Panc1 (cell line): ENCODE data around the gene TSPYL2. TPM values are rescaled to one million over a fixed set of nuclear protein-coding genes. Genes with fewer than 3 reads are reported as not detected.

Experiments
- ATAC-seq: fragments of 200-7000 bp; cut with Tn5 transposase; 2 replicates; pipeline ENCODE4 v1.9.1; 2020; ENCODE audit warnings: mild to moderate bottlenecking, moderate library complexity
- BruUV-seq: library from RNA; stranded (reverse); fragments of 400-500 nt; replicated peaks from 2 replicates; lab custom pipeline; 2021; lab: Mats Ljungman, UMichigan
- CTCF ChIA-PET: fragments of 300-600 bp; sonication (Branson Sonifier 250); formaldehyde crosslinking; loops from one replicate; lab custom pipeline; 2022; ENCODE audit warnings: antibody characterized with exemption; lab: Charles Lee
- POLR2A ChIA-PET: fragments of 300-600 bp; sonication (Branson Sonifier 250); formaldehyde crosslinking; loops from one replicate; lab custom pipeline; 2022; ENCODE audit warnings: antibody characterized with exemption; lab: Charles Lee
- DNase-seq: peaks from one replicate; pipeline ENCODE4 v3.0.0-alpha.2; 2010; ENCODE audit warnings: low read depth, low spot score
- H3K27ac ChIP-seq: 2 replicates; pipeline ENCODE4 v1.5.1; 2011; ENCODE audit warnings: mild to moderate bottlenecking, low read length, inconsistent platforms
- H3K27me3 ChIP-seq: fragments of 200-500 bp; sonication (Bioruptor generic); 2 replicates; pipeline ENCODE4 v1.6.0; 2014; ENCODE audit warnings: low read length, inconsistent platforms; ENCODE audit not compliant: control insufficient read depth, insufficient read depth
- H3K36me3 ChIP-seq: fragments of 200-500 bp; sonication (Bioruptor generic); 2 replicates; pipeline ENCODE4 v1.5.1; 2014; ENCODE audit warnings: inconsistent platforms, mild to moderate bottlenecking, low read length, moderate library complexity; ENCODE audit not compliant: control insufficient read depth, insufficient read depth
- H3K4me1 ChIP-seq: 2 replicates; pipeline ENCODE4 v1.5.1; 2011; ENCODE audit warnings: inconsistent platforms, mild to moderate bottlenecking, low read length, moderate library complexity; ENCODE audit not compliant: control insufficient read depth, insufficient read depth
- H3K4me3 ChIP-seq, 2 experiments: 2 replicates each; pipeline ENCODE4 v1.5.1; 2011 to 2012; ENCODE audit warnings: low read depth in 2 of 2, low read length in 2 of 2, mild to moderate bottlenecking in 2 of 2, inconsistent platforms in 1 of 2, moderate library complexity in 1 of 2
- H3K9me3 ChIP-seq: fragments of 200-500 bp; sonication (Bioruptor generic); 2 replicates; pipeline ENCODE4 v1.5.1; 2014; ENCODE audit warnings: low read depth, mild to moderate bottlenecking, inconsistent platforms, low read length, moderate library complexity; ENCODE audit not compliant: control insufficient read depth, insufficient read depth
- CTCF ChIP-seq: fragments of 450-650 bp; IDR thresholded peaks from 2 replicates; pipeline ENCODE4 v1.5.1; 2017; ENCODE audit warnings: mild to moderate bottlenecking
- POLR2AphosphoS5 ChIP-seq: IDR thresholded peaks from 2 replicates; pipeline ENCODE4 v1.6.1; 2012; ENCODE audit warnings: mild to moderate bottlenecking, low read depth, low read length, moderate library complexity
- REST ChIP-seq, 2 experiments: IDR thresholded peaks; 2 replicates each; pipeline ENCODE4 v1.6.1; 2011 to 2012; ENCODE audit warnings: low read depth in 2 of 2, control low read depth in 1 of 2, low read length in 1 of 2, mild to moderate bottlenecking in 1 of 2, moderate library complexity in 1 of 2; ENCODE audit not compliant: insufficient read depth in 1 of 2
- SIN3A ChIP-seq: IDR thresholded peaks from 2 replicates; pipeline ENCODE4 v1.6.1; 2012; ENCODE audit warnings: low read depth, mild to moderate bottlenecking, low read length, moderate library complexity, borderline replicate concordance; ENCODE audit not compliant: insufficient read depth
- TCF7L2 ChIP-seq: IDR thresholded peaks from 2 replicates; pipeline ENCODE4 v1.6.1; 2011; ENCODE audit warnings: mild to moderate bottlenecking, low read depth, low read length, inconsistent platforms
- in situ Hi-C: cut with HindIII; loops from 2 replicates; pipeline ENCODE4 v1.10.0; 2016; ENCODE audit warnings: low sequenced_read_pairs, low pct_unique_long_range_greater_than_20kb
- intact Hi-C: fragments of 100-400 bp; cut with micrococcal nuclease; formaldehyde crosslinking; loops from one replicate; pipeline ENCODE4 v1.10.0; 2022; ENCODE audit not compliant: unreplicated experiment
- total RNA-seq: library from RNA; stranded (reverse); gene quantifications from one replicate; pipeline ENCODE4 v1.2.1, GENCODE V29; 2021; ENCODE audit not compliant: unreplicated experiment

The TSPYL2 gene
- total RNA-seq, 1 experiment from 2014 or later: 25.0 TPM

- Histone ChIP-seq H3K4me1 (no peaks in the 10 kb centered on the region), H3K27ac (no peak overlapping the region), H3K27me3 (no peaks in the 10 kb centered on the region), H3K36me3 (no peaks in the 10 kb centered on the region), H3K9me3 (no peaks in the 10 kb centered on the region), H3K4me3 (no peak overlapping the region)
- ATAC-seq (no peak), DNase-seq (no peak)
- ChIA-PET CTCF (no interaction called here), POLR2A (no interaction called here)
- intact Hi-C loops (no loop called here), in situ Hi-C loops (no loop called here)
- no TSS peak for BruUV-seq
- no peak for TF ChIP-seq SIN3A
- no peak for TF ChIP-seq TCF7L2
- TF ChIP-seq REST (IDR thresholded peaks at IDR 0.05; ENCODE audit: insufficient read depth in 1 of 2, low read depth in 2 of 2, low read length in 1 of 2): no peak
These were observed 44.2 kb downstream of the TSPYL2 start for GRCh38 chrX:53126377-53126776.

- DNase-seq: no peak
- no peaks in the 10 kb centered on the region for H3K36me3 ChIP-seq
- H3K27ac ChIP-seq: no peak overlapping the region
- no peak for TF ChIP-seq SIN3A
- no peak for TF ChIP-seq CTCF
- no peak for TF ChIP-seq POLR2AphosphoS5
- no peak for TF ChIP-seq TCF7L2
- TF ChIP-seq REST (IDR thresholded peaks at IDR 0.05; ENCODE audit: insufficient read depth in 1 of 2, low read depth in 2 of 2, low read length in 1 of 2): no peak
- no TSS peak for BruUV-seq
- no peaks in the 10 kb centered on the region for H3K27me3 ChIP-seq
- no peak for ATAC-seq
- H3K4me1 ChIP-seq: no peaks in the 10 kb centered on the region
- intact Hi-C loops: no loop called here
- H3K9me3 ChIP-seq: no peaks in the 10 kb centered on the region
- in situ Hi-C loops: no loop called here
- ChIA-PET POLR2A (no interaction called here), CTCF (no interaction called here)
- no peak overlapping the region for H3K4me3 ChIP-seq
These were observed 46.1 kb downstream of the TSPYL2 start for GRCh38 chrX:53128097-53128749.
